Lower leg skin (tissue), 3 donors: ENCODE measurements around the gene CEACAM18.

Experiments used
- POLR2A ChIP-seq, 2 donors: fragments of 450-650 bp; IDR thresholded peaks; one replicate each; pipeline ENCODE4 v1.6.1; 2016 to 2017; ENCODE audit warnings: antibody characterized with exemption in 2 of 2, mild to moderate bottlenecking in 1 of 2, moderate library complexity in 1 of 2
- TF ChIP-seq, protein P1 (sequence below), 3 donors: fragments of 450-650 bp; IDR thresholded peaks; one replicate each; pipeline ENCODE4 v1.5.1; 2016; ENCODE audit warnings: antibody characterized with exemption in 3 of 3, mild to moderate bottlenecking in 3 of 3, moderate library complexity in 2 of 3

DNA sequence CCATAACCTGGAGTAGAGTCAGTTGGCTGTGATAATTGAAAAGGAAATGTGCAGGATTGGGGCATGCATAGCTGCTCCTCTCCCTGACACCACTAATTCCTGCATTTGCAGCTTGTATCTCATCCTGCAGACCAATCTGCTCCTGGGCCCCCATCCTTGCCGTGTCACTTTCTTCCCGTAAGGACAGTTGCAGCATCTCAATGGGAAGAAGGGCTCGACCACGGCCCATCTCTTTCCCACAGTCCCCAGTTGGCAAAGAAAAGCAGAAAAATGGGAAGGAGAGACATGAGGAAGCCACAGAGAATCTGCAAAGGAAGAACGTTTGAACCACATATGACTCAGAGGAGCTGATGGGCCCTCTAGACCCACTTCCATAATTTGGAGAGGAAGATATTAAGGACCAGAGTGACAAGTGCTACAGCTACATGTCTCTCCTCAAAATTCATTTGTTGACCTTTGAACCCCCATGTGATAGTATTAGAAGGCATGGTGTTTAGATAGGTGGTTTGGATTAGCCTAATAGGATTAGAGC is 25.0 kb downstream of the CEACAM18 start:
- no peak for TF ChIP-seq POLR2A (IDR thresholded peaks at IDR 0.05)
- TF ChIP-seq, protein P1, sequence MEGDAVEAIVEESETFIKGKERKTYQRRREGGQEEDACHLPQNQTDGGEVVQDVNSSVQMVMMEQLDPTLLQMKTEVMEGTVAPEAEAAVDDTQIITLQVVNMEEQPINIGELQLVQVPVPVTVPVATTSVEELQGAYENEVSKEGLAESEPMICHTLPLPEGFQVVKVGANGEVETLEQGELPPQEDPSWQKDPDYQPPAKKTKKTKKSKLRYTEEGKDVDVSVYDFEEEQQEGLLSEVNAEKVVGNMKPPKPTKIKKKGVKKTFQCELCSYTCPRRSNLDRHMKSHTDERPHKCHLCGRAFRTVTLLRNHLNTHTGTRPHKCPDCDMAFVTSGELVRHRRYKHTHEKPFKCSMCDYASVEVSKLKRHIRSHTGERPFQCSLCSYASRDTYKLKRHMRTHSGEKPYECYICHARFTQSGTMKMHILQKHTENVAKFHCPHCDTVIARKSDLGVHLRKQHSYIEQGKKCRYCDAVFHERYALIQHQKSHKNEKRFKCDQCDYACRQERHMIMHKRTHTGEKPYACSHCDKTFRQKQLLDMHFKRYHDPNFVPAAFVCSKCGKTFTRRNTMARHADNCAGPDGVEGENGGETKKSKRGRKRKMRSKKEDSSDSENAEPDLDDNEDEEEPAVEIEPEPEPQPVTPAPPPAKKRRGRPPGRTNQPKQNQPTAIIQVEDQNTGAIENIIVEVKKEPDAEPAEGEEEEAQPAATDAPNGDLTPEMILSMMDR (IDR thresholded peaks at IDR 0.05), result no peak
